ENCODE results near the gene ATP2A3. TPM values are rescaled to one million over a fixed set of nuclear protein-coding genes. Genes with fewer than 3 reads are reported as not detected.

ATP2A3 gene
- polyA plus RNA-seq, 1 donor from 2014 or later = not detected

DNA sequence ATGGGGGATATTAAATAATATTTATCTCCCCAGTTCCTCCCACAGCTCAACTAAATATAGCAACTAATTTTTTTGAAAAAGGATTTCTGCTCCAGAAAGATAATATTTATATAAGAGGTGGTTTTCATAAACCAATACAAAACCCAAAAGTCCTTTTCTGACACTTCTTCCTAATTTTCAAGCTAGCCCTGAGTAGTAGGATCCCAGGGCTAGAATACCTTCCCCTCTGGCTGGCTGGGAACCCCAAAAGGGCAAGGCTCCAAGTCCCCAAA, 1.3 kb downstream of the ATP2A3 start:
- H3K79me2 ChIP-seq (replicated peaks; ENCODE audit: insufficient read depth, low read length) = no peaks in the 10 kb centered on the region
- H2AFZ ChIP-seq (ENCODE audit: low read depth, low read length) = no peak overlapping the region
- no peak overlapping the region for H3K9ac ChIP-seq (ENCODE audit: low read length)
- TF ChIP-seq RAD21 (conservative IDR thresholded peaks at IDR 0.05) (no peak), POLR2AphosphoS5 (IDR thresholded peaks at IDR 0.05) (no peak), EZH2 (IDR thresholded peaks at IDR 0.05; ENCODE audit: borderline replicate concordance, insufficient read depth, low read length, poor library complexity, severe bottlenecking) (no peak), TAF1 (IDR thresholded peaks at IDR 0.05; ENCODE audit: low read depth) (no peak), EP300 (conservative IDR thresholded peaks at IDR 0.05; ENCODE audit: poor library complexity, severe bottlenecking) (no peak), SMC3 (conservative IDR thresholded peaks at IDR 0.05; ENCODE audit: poor library complexity) (no peak), MXI1 (conservative IDR thresholded peaks at IDR 0.05; ENCODE audit: poor library complexity, severe bottlenecking) (no peak)
- TF ChIP-seq, protein P1, sequence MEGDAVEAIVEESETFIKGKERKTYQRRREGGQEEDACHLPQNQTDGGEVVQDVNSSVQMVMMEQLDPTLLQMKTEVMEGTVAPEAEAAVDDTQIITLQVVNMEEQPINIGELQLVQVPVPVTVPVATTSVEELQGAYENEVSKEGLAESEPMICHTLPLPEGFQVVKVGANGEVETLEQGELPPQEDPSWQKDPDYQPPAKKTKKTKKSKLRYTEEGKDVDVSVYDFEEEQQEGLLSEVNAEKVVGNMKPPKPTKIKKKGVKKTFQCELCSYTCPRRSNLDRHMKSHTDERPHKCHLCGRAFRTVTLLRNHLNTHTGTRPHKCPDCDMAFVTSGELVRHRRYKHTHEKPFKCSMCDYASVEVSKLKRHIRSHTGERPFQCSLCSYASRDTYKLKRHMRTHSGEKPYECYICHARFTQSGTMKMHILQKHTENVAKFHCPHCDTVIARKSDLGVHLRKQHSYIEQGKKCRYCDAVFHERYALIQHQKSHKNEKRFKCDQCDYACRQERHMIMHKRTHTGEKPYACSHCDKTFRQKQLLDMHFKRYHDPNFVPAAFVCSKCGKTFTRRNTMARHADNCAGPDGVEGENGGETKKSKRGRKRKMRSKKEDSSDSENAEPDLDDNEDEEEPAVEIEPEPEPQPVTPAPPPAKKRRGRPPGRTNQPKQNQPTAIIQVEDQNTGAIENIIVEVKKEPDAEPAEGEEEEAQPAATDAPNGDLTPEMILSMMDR (IDR thresholded peaks at IDR 0.05; ENCODE audit: poor library complexity, severe bottlenecking) = no peak
- TF ChIP-seq, protein P2, sequence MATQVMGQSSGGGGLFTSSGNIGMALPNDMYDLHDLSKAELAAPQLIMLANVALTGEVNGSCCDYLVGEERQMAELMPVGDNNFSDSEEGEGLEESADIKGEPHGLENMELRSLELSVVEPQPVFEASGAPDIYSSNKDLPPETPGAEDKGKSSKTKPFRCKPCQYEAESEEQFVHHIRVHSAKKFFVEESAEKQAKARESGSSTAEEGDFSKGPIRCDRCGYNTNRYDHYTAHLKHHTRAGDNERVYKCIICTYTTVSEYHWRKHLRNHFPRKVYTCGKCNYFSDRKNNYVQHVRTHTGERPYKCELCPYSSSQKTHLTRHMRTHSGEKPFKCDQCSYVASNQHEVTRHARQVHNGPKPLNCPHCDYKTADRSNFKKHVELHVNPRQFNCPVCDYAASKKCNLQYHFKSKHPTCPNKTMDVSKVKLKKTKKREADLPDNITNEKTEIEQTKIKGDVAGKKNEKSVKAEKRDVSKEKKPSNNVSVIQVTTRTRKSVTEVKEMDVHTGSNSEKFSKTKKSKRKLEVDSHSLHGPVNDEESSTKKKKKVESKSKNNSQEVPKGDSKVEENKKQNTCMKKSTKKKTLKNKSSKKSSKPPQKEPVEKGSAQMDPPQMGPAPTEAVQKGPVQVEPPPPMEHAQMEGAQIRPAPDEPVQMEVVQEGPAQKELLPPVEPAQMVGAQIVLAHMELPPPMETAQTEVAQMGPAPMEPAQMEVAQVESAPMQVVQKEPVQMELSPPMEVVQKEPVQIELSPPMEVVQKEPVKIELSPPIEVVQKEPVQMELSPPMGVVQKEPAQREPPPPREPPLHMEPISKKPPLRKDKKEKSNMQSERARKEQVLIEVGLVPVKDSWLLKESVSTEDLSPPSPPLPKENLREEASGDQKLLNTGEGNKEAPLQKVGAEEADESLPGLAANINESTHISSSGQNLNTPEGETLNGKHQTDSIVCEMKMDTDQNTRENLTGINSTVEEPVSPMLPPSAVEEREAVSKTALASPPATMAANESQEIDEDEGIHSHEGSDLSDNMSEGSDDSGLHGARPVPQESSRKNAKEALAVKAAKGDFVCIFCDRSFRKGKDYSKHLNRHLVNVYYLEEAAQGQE (IDR thresholded peaks at IDR 0.05; ENCODE audit: borderline replicate concordance) = no peak
- no peaks in the 10 kb centered on the region for H3K9me3 ChIP-seq (ENCODE audit: low read length)
- H3F3A ChIP-seq (ENCODE audit: insufficient read depth, low read length, poor library complexity, severe bottlenecking) = no peaks in the 10 kb centered on the region
- no peak overlapping the region for H3K27ac ChIP-seq (ENCODE audit: low read length)
- no peak overlapping the region for H3K4me2 ChIP-seq (ENCODE audit: low read length)
- H3K9me2 ChIP-seq (ENCODE audit: insufficient read depth, low read length) = no peaks in the 10 kb centered on the region
- no peak overlapping the region for H3K4me3 ChIP-seq (ENCODE audit: low read length)
- H3K36me3 ChIP-seq (ENCODE audit: insufficient read depth, low read length) = no peaks in the 10 kb centered on the region
- H3K27me3 ChIP-seq (ENCODE audit: insufficient read depth, low read depth, low read length) = peaks cover 59% of the 10 kb centered on the region
- no peaks in the 10 kb centered on the region for H4K20me1 ChIP-seq (ENCODE audit: insufficient read depth)

DNA sequence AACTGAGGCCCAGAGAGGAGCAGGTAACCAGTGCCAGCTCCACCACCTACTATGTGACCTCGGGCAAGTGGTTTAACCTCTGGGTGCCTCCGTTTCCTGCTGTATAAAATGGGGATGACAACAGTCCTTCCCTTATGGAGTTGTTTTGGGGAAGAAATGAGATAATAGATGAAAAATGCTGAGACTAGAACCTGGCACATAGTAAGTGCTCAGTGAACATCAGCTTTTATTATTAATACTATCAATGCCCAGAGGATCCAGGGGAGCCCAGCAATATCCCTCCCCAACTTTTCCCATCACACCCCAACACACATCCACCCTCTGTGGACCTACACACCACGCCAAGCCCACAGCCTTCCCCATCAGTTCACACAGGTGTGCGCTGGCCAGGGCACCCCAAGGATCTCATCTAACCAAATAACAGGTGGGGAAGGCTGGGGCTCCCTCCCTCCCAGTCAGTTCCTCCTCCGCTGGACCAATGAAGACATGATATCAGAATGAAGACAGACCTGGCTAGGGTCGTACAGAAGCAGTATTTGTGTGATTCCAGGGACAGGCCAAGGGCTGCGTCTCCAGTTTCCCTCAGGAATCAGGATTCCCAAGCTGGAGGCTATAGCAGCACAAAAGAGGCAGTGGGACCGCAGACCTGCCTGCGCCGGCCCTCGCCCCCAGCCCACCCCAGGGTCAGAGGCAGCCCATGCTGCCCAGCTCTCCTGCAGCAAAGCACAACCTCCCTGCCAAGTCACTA, 1.8 kb downstream of the ATP2A3 start:
- Histone ChIP-seq H2AFZ (ENCODE audit: low read depth, low read length) (no peak overlapping the region), H3K9me3 (ENCODE audit: low read length) (no peaks in the 10 kb centered on the region), H3K9ac (ENCODE audit: low read length) (no peak overlapping the region), H3K4me2 (ENCODE audit: low read length) (no peak overlapping the region), H3K27me3 (ENCODE audit: insufficient read depth, low read depth, low read length) (peaks cover 59% of the 10 kb centered on the region), H3F3A (ENCODE audit: insufficient read depth, low read length, poor library complexity, severe bottlenecking) (no peaks in the 10 kb centered on the region), H4K20me1 (ENCODE audit: insufficient read depth) (no peaks in the 10 kb centered on the region), H3K27ac (ENCODE audit: low read length) (no peak overlapping the region), H3K9me2 (ENCODE audit: insufficient read depth, low read length) (no peaks in the 10 kb centered on the region), H3K4me3 (ENCODE audit: low read length) (no peak overlapping the region), H3K36me3 (ENCODE audit: insufficient read depth, low read length) (no peaks in the 10 kb centered on the region), H3K79me2 (replicated peaks; ENCODE audit: insufficient read depth, low read length) (no peaks in the 10 kb centered on the region)
- TF ChIP-seq EP300 (conservative IDR thresholded peaks at IDR 0.05; ENCODE audit: poor library complexity, severe bottlenecking) (no peak), TAF1 (IDR thresholded peaks at IDR 0.05; ENCODE audit: low read depth) (no peak), RAD21 (conservative IDR thresholded peaks at IDR 0.05) (no peak), EZH2 (IDR thresholded peaks at IDR 0.05; ENCODE audit: borderline replicate concordance, insufficient read depth, low read length, poor library complexity, severe bottlenecking) (no peak), SMC3 (conservative IDR thresholded peaks at IDR 0.05; ENCODE audit: poor library complexity) (no peak), POLR2AphosphoS5 (IDR thresholded peaks at IDR 0.05) (no peak), MXI1 (conservative IDR thresholded peaks at IDR 0.05; ENCODE audit: poor library complexity, severe bottlenecking) (no peak)
- TF ChIP-seq, protein P1 (IDR thresholded peaks at IDR 0.05; ENCODE audit: poor library complexity, severe bottlenecking) = no peak
- TF ChIP-seq, protein P2 (IDR thresholded peaks at IDR 0.05; ENCODE audit: borderline replicate concordance) = no peak

Data from neural cell (in vitro differentiated cells).